ENCODE data around the gene CNKSR3. TPM values are rescaled to one million over a fixed set of nuclear protein-coding genes. Genes with fewer than 3 reads are reported as not detected.

The CNKSR3 gene
- total RNA-seq (2022; extraction: Qiagen RNA extraction) = 7.2 to 10.7 TPM (median 7.9 TPM) in 5 replicates

GRCh38 chr6:154510144-154510905 is at the start of gene CNKSR3:
Gene CNKSR3, minus strand, starts transcription at chr6:154510685. Its CDS starts 571 bp downstream, at chr6:154510114.

GRCh38 chr6:154356690-154357089 is 153.8 kb downstream of the CNKSR3 start, which contains the start of gene IPCEF1:
Gene IPCEF1, minus strand, starts transcription at chr6:154356803. Its CDS starts 90,856 bp downstream, at chr6:154265947.

Other genes with a start within 250 kb of the CNKSR3 start
- gene IPCEF1, start 153.9 kb downstream of the CNKSR3 start, total RNA-seq (2022; extraction: Qiagen RNA extraction) = 0.03 to 0.15 TPM (median 0.15 TPM) in 5 replicates
- 16.3 to 23.8 TPM (median 17.6 TPM) in 5 replicates for gene SCAF8, start 222.7 kb upstream of the CNKSR3 start, total RNA-seq (2022; extraction: Qiagen RNA extraction)